Astrocyte (in vitro differentiated cells and primary cell): ENCODE measurements around the gene RAB11FIP3. TPM values are rescaled to one million over a fixed set of nuclear protein-coding genes. Genes with fewer than 3 reads are reported as not detected.

Experiments used
- DNase-seq: peaks from one replicate; pipeline ENCODE4 v3.0.0-alpha.2; 2010; ENCODE audit warnings: low read depth
- FAIRE-seq: peaks from 2 replicates; lab custom pipeline; 2011; peaks lifted over from hg19 to GRCh38; lab: Jason Lieb, UNC
- H2AFZ ChIP-seq: 2 replicates; pipeline ENCODE4 v1.6.0; 2012; ENCODE audit warnings: low read depth, low read length, inconsistent platforms
- H3K27ac ChIP-seq: 2 replicates; pipeline ENCODE4 v1.5.1; 2011; ENCODE audit warnings: low read depth, low read length, inconsistent platforms
- H3K27me3 ChIP-seq: 2 replicates; pipeline ENCODE4 v1.6.0; 2011; ENCODE audit warnings: low read length, inconsistent platforms; ENCODE audit not compliant: insufficient read depth
- H3K36me3 ChIP-seq: 2 replicates; pipeline ENCODE4 v1.5.1; 2011; ENCODE audit warnings: low read length, inconsistent platforms; ENCODE audit not compliant: insufficient read depth
- H3K4me1 ChIP-seq: 2 replicates; pipeline ENCODE4 v1.5.1; 2011; ENCODE audit warnings: low read length, inconsistent platforms; ENCODE audit not compliant: insufficient read depth
- H3K4me2 ChIP-seq: 2 replicates; pipeline ENCODE4 v1.6.0; 2012; ENCODE audit warnings: low read length, inconsistent platforms
- H3K4me3 ChIP-seq: 2 replicates; pipeline ENCODE4 v1.5.1; 2011; ENCODE audit warnings: low read depth, mild to moderate bottlenecking, low read length, inconsistent platforms; ENCODE audit not compliant: insufficient read depth
- H3K79me2 ChIP-seq: 2 replicates; pipeline ENCODE4 v1.6.0; 2012; ENCODE audit warnings: mild to moderate bottlenecking, low read length, inconsistent platforms; ENCODE audit not compliant: insufficient read depth
- H3K9ac ChIP-seq: 2 replicates; pipeline ENCODE4 v1.6.0; 2012; ENCODE audit warnings: mild to moderate bottlenecking, low read length, inconsistent platforms
- H3K9me3 ChIP-seq: 2 replicates; pipeline ENCODE4 v1.5.1; 2012; ENCODE audit warnings: low read depth, mild to moderate bottlenecking, low read length, inconsistent platforms; ENCODE audit not compliant: insufficient read depth
- H4K20me1 ChIP-seq: 2 replicates; pipeline ENCODE4 v1.6.0; 2012; ENCODE audit warnings: low read length, inconsistent platforms; ENCODE audit not compliant: insufficient read depth
- H3K27ac Mint-ChIP-seq: one replicate; pipeline ENCODE4 v1.8.0; 2021; ENCODE audit warnings: mild to moderate bottlenecking, mixed read lengths; ENCODE audit not compliant: unreplicated experiment
- H3K27me3 Mint-ChIP-seq: one replicate; pipeline ENCODE4 v1.8.0; 2021; ENCODE audit warnings: low read depth, mixed read lengths; ENCODE audit not compliant: unreplicated experiment
- H3K36me3 Mint-ChIP-seq: one replicate; pipeline ENCODE4 v1.8.0; 2021; ENCODE audit warnings: low read depth, mixed read lengths; ENCODE audit not compliant: unreplicated experiment
- H3K4me1 Mint-ChIP-seq: one replicate; pipeline ENCODE4 v1.8.0; 2021; ENCODE audit warnings: low read depth, mixed read lengths; ENCODE audit not compliant: unreplicated experiment
- H3K4me3 Mint-ChIP-seq: one replicate; pipeline ENCODE4 v1.8.0; 2021; ENCODE audit warnings: mild to moderate bottlenecking, moderate library complexity, mixed read lengths; ENCODE audit not compliant: unreplicated experiment
- H3K9me3 Mint-ChIP-seq: one replicate; pipeline ENCODE4 v1.8.0; 2021; ENCODE audit warnings: mild to moderate bottlenecking, mixed read lengths; ENCODE audit not compliant: unreplicated experiment
- EZH2 ChIP-seq: IDR thresholded peaks from 2 replicates; pipeline ENCODE4 v1.6.1; 2012; ENCODE audit warnings: mild to moderate bottlenecking, low read length, inconsistent platforms; ENCODE audit not compliant: insufficient read depth
- total RNA-seq: library from RNA; stranded (reverse); gene quantifications from 2 replicates; pipeline ENCODE4 v1.2.1, GENCODE V29; 2021
- TF ChIP-seq, protein P1 (sequence below): IDR thresholded peaks from 2 replicates; pipeline ENCODE4 v1.5.1; 2011; ENCODE audit warnings: low read depth, mild to moderate bottlenecking, inconsistent platforms, low read length, moderate library complexity; ENCODE audit not compliant: insufficient read depth

Gene RAB11FIP3
- total RNA-seq, 1 donor from 2014 or later: 21.2 TPM

DNA sequence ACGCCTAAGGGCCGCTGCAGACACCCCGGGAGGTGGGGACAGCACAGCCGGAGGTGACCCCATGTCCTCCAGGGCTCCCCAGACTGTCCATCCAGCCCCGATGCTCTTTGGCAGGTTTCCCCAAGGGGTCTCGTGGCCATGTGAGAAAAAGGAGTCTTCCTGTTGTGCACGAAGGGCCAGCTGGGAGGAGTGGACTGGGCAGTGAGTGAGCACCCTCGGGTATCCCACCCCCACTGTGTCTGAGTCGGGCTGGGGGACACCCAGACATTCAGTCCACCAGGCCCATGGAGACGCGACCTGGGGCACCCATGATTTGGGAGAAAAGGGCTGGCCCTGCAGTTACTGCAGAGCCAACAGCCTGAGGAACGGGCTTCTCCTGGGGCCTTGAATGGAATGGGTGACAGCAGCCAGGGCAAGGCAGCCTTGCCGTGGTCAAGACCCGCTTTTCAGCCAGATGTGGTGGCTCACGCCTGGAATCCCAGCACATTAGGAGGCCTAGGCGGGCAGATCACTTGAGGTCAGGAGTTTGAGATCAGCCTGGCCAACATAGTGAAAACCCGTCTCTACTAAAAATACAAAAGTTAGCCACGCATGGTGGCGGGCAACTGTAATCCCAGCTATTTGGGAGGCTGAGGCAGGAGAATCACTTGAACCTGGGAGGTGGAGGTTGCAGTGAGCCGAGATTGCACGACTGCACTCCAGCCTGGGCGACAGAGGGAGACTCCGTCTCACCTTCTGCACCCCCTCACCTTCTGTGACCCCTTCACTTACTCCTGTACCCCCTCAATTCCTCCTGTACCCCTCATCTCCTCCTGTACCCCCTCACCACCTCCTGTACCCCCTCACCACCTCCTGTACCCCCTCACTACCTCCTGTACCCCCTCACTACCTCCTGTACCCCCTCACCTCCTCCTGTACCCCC, 78.0 kb downstream of the RAB11FIP3 start:
- no peaks in the 10 kb centered on the region for H3K4me1 Mint-ChIP-seq
- Histone ChIP-seq H3K4me2 (no peak overlapping the region), H2AFZ (no peak overlapping the region), H3K4me3 (no peak overlapping the region), H3K9ac (no peak overlapping the region), H3K27ac (no peak overlapping the region), H3K4me1 (no peaks in the 10 kb centered on the region), H3K79me2 (no peaks in the 10 kb centered on the region), H3K27me3 (no peaks in the 10 kb centered on the region), H3K9me3 (no peaks in the 10 kb centered on the region), H4K20me1 (no peaks in the 10 kb centered on the region), H3K36me3 (peaks cover under 1% of the 10 kb centered on the region)
- no peaks in the 10 kb centered on the region for H3K9me3 Mint-ChIP-seq
- TF ChIP-seq, protein P1, sequence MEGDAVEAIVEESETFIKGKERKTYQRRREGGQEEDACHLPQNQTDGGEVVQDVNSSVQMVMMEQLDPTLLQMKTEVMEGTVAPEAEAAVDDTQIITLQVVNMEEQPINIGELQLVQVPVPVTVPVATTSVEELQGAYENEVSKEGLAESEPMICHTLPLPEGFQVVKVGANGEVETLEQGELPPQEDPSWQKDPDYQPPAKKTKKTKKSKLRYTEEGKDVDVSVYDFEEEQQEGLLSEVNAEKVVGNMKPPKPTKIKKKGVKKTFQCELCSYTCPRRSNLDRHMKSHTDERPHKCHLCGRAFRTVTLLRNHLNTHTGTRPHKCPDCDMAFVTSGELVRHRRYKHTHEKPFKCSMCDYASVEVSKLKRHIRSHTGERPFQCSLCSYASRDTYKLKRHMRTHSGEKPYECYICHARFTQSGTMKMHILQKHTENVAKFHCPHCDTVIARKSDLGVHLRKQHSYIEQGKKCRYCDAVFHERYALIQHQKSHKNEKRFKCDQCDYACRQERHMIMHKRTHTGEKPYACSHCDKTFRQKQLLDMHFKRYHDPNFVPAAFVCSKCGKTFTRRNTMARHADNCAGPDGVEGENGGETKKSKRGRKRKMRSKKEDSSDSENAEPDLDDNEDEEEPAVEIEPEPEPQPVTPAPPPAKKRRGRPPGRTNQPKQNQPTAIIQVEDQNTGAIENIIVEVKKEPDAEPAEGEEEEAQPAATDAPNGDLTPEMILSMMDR: no peak
- TF ChIP-seq EZH2: no peak
- FAIRE-seq (no peak), DNase-seq (no peak)
- H3K36me3 Mint-ChIP-seq: no peaks in the 10 kb centered on the region
- no peak overlapping the region for H3K27ac Mint-ChIP-seq
- H3K27me3 Mint-ChIP-seq: peaks cover 2% of the 10 kb centered on the region
- H3K4me3 Mint-ChIP-seq: no peak overlapping the region

DNA sequence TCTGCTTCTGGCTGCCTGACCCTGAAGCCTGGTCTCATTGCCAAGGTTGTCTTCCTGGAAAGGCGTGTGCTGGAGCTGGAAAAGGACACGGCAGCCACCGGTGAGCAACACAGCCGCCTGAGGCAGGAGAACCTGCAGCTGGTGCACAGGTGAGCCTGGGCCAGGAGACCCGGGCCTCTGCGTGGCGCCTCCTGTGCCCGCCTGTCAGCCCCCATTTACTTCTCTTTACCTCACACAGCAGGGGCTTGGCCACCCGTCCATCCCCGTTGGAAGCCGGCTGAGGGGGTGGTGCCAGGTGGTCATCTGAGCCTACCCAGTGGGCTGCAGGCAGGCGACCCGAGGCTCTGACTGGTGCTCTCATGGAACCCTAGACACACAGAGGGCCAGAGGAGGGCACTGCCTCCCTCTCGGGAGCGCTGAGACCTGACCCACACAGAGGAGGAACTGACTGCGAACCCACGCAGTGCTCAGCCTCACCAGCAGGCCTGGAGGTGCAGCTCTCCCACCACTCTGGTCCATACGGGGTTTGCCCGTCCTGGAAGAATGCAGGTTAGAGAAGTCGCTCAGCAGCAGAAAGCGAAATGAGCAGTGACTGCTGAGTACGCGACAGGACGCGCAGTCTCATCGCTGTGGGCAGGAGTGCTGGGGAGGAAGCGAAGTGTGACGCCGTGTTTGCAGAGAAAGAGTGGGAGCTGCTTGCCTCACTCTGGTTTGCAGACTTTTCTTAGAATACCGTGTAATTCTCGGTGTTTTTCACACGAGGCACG, 80.2 kb downstream of the RAB11FIP3 start:
- Mint-ChIP-seq H3K9me3 (peaks cover 2% of the 10 kb centered on the region), H3K4me3 (no peak overlapping the region), H3K36me3 (peaks cover 7% of the 10 kb centered on the region), H3K27ac (no peak overlapping the region), H3K4me1 (no peaks in the 10 kb centered on the region), H3K27me3 (peaks cover 2% of the 10 kb centered on the region)
- H3K79me2 ChIP-seq: no peaks in the 10 kb centered on the region
- DNase-seq: no peak
- no peak overlapping the region for H2AFZ ChIP-seq
- no peak overlapping the region for H3K4me2 ChIP-seq
- H3K27me3 ChIP-seq: no peaks in the 10 kb centered on the region
- TF ChIP-seq, protein P1: no peak
- TF ChIP-seq EZH2: no peak
- H3K36me3 ChIP-seq: no peaks in the 10 kb centered on the region
- peaks cover 6% of the 10 kb centered on the region for H4K20me1 ChIP-seq
- no peak overlapping the region for H3K9ac ChIP-seq
- no peak for FAIRE-seq
- no peaks in the 10 kb centered on the region for H3K9me3 ChIP-seq
- H3K4me3 ChIP-seq: no peak overlapping the region
- H3K4me1 ChIP-seq: no peaks in the 10 kb centered on the region
- H3K27ac ChIP-seq: no peak overlapping the region
